Brain pericyte (primary cell): ENCODE measurements around the gene UCHL3.

Source experiments
- DNase-seq: peaks from one replicate; pipeline ENCODE4 v3.0.0-alpha.2; 2012; ENCODE audit warnings: low read depth, low spot score

Gene UCHL3

DNA sequence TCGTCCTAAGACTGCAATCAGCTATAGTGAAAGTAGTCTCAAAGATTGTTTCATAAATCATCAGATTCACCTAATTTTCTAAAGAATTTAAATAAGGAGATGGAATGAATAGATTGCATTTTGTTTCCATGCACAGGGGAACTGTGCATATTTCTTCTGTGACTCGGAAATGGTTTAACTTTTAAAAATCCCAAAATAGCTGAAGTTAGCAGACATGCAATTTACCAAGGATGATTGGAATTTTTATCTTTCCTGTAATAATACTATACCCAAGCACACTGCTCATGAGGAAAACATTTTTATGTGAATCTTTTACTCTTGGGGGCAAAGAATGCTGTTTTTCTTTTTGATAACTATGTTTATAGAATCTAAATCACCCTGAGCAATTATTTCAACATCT is 71.6 kb downstream of the UCHL3 start:
- no peak for DNase-seq

GRCh38 chr13:75628801-75629200 is 79.2 kb downstream of the UCHL3 start:
- DNase-seq, result no peak

DNA sequence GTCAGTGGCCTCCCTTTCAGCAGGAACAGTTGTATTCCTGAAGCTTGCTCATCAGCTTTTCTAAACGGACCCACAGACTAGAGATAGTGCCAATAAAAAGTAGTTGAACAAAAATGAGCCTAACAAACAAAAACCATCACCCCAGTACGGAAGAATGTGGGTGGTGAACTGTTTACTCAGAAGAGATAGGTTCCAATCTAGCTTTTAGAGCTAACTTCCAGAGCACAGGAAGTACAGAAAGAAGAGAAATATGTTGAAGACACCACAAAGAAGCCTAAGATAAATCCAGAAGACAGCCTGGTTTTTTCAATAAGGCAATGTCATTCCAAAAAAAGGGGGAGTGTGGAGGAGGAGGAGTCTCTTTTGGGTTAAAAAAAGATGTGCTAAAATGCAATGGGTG is 83.7 kb downstream of the UCHL3 start:
- no peak for DNase-seq

GRCh38 chr13:75635101-75635827 is 85.7 kb downstream of the UCHL3 start:
- DNase-seq, result no peak

DNA sequence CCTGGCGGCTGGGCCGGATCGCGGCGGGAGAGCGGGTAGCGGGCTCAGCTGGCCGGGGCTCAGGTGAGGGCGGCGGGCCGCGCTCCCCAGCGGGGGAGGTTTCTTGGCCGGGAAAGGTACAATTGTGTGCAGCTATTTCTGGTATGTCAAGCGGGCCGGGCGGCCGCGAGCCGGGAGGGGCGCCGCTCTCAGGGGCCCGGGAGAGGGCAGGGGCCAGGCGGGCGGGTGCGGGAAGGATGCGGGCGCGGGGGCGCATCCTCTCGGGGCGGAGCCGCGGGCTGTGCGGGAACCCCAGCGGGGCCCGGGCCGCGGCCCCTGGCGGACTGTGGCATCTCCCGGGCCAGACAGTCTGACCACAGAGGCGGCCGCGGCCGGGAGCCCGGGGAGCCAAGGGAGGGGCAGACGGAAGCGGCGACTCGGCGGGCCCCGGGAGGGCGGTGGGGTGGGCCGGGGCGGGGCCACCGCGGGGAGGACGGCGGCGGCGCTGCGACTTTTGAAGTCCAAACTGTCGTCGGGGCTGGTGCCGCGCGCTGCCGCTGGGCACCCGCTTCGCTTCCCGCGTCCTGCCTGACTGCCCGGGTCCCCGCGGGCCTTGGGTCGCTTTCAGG is 86.3 kb downstream of the UCHL3 start, which contains the start of gene LMO7:
TSS of gene LMO7 (plus strand) at position 503 of the 608 bp plus-strand sequence. CDS start 328 bp downstream, outside the sequence.
- DNase-seq, result no peak

DNA sequence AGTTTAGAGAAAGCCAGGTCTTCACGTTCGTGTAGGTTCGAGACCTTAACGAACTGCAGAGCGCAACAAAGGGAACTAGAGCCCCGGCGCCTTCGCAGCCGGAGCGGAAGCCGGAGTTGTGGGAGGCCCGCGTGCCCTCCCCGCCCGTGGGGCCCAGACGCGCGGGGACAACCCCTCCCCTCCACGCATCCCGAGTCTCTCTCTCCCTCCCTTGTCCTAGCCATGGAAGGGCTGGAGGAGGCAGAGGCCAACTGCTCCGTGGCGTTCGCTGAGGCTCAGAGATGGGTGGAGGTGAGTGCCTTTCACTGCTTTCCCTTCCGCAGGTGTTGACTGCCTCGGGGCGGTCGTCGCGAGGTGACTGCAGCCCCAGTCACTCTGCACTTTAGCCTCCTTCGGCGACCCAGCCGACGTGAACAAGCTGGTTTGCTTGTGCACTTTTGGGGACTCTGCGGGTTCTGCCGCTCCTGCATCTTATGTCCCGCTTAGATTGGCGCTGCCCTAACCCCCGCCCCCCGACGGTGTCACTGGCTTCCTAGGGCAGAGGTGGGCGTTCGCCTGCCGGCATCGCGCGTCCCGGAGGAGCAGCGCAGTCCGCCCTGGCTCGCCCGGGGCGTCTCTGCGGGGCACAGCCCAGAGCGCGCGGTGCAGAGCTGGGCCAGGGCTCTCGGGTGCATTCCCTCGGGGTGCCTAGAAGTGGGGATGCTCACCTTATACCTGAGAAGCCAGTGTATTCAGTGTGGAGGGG is 87.0 kb downstream of the UCHL3 start:
- DNase-seq, result no peak

DNA sequence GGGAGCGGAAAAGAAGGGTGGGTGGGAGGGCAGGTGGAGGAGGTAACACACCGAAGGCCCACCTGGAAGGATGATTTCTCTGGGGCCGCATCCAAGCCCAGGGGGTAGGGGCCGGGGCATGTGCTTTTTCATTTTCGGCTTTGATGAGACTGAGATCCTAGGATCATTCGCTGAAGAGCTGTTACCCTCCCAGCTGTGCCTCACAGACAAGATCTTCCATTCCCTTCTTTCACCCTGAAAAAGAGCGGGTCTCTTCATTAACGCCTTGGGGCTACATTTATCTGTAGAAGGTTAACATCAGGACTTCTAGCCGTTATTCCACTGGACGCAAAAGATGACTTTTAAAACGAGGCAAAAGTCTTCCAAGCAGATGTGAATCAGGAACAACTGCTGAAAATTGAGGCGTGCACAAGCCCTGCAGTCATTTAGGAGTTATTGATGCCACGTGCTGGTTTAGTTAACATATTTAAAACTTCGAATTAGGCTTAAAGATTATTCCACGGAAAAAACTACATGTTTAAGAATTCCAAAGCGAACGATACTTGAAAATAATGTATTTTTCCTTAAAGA is 87.7 kb downstream of the UCHL3 start:
- DNase-seq, result no peak

DNA sequence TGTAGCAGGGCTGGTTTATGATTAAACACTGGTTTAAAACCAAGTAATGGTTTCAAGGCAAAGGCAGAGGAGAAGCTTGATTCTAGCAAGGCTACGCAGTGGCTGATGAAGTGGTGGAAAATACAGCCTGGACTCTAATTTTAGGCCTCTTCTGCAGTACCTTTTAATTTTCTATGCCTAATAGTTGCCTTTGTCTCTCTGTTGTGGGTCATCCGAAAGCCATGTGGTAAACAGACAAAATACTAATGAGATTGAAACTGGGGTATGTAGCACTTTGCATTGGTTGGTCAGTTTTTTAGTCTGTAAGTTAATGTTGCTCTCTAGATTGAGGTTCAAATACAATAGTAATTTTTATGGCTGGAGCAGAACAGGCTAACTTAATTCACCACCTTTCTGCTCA is 89.9 kb downstream of the UCHL3 start:
- no peak for DNase-seq

DNA sequence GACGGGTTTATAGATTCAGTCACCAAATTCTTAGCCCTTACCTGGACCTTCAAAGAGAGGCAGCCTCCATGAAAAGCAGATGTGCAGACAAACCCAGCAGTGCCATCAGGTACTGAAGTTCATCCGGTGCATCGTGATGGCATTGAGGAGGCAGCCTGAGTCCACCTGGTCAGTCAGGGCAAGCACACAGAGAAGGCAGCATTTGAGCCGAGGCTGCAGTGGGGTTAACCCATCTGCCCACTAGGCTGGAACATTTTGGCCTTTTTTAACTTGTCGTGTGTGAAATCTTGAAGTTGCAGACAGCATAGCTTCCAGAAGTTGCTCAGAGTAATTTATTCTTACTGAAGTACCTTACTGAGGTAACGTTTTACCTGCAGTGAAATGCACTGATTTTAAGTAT is 91.4 kb downstream of the UCHL3 start:
- DNase-seq, result no peak

DNA sequence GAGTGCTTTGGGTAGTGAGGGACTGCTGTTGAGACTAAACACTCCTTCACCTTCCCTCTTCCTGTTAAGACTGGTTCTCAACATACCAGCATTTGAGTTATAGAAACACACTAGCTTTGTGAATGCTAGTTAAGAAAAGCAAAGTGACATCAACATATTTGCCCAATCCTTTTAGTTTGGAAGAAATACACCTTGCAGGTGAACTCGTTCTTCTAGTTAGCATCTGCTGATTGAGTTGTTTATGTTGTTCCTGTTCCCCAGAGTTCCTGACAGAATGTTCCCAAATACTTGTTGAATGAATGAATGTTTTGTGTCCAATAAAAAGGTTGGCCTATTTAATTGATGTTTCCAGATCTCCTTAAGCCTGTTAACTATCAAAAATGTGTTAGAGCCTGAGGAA is 93.6 kb downstream of the UCHL3 start:
- DNase-seq, result no peak

DNA sequence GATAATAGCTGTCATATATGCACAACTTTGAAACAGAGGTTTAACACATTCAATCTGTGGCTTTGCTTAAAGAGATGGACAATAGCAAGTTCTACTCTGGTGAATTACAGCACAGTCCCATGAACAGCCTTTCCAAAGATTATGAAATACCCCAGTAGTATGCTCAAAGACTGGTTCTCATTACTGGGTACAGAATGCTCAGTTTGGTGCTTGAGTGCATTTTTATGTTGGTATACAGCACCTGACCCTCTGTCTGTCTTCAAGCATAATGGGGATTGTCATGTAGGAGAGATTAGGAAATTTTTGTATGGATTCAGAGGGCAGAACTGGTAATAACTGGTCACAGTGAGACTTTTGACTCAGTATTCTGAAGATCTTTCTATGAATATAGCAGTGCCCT is 94.1 kb downstream of the UCHL3 start:
- DNase-seq, result no peak

DNA sequence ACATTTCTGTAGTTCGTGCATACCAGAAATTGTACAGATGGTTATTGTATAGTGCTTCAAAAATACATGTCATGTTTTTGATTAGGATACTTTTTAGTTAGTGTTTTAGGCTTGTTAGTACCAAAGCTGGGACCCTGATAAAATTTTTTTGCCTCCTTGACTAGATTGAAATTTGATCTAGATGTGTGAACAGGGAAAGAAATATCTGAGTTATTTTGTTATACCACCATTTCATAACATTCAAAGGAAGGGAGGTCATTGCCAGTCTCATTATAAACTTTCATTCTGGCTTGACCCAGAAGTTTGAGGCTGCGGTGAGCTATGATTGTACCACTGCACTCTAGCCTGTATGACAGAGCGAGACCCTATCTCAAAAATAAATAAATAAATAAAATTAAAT is 95.5 kb downstream of the UCHL3 start:
- DNase-seq, result no peak

DNA sequence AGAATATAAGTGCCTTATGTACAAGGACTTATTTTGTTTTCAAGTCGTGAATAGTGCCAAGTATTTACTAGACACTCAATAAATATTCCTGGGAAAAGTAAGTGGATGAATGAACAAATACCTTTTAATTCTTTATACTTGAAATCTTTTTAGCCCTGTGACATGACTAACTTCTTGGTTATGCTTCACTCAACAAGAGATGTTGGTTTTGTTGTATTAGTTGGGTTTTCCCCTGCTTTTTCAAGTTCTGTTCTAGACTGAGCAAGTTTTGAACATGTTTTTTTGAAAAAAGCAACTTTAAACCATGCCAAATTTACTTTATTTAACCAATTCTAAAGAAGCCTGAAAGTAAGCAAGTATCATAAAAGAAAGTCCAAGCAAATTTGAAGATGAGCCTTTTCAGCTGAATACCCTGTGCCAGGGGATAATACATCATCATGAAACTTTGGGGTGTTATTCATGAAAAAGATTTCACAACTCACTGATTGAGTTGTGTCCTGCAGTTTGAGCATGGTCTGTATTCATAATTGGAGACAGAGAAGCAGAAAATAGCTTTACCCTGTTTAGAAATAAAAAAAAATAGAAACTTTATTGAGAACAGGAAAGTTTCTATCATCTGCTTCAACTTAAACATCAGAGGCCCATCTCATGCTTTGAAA is 97.7 kb downstream of the UCHL3 start:
- DNase-seq, result no peak

GRCh38 chr13:75648446-75648845 is 98.9 kb downstream of the UCHL3 start:
- no peak for DNase-seq

DNA sequence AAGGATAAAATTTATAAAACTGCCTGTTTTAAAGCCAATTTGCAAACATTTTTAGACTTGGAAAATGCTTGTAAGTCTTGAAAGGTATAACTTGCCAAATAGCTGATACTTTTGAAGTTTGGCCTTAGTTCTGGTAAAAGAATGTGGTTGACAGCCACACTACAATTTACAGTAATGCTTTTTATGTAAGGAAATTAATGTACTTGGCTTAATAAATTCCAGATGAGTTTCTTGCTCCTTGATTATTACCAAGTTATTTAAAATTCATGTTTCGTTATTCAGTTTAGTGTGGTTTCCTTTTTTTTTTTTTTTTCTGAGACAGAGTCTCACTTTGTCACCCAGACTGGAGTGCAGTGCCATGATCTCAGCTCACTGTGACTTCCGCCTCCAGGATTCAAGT is 101.4 kb downstream of the UCHL3 start:
- DNase-seq, result no peak

DNA sequence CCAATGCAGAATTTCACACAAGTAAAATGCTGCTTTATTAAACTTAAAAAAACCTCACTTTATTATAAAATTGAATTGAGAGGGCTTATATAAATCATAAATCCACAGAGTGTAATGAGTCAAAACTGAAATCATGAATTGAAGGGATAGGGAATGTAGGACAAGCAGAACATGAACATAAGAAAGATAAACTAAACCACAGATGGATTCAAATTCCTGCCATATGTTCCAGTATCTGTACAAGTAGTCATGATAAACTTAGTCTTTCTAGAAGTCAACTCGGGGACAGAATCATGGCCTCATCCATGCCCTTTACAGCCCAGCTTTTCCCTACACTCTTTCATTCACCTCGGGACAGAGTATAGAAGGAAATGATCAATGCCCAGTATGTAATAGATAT is 103.1 kb downstream of the UCHL3 start:
- DNase-seq, result no peak
